HG02870 (cell line): ENCODE data around the gene FOLR1.
"Not testable (repeated sequence)": the region's sequence is repeated elsewhere in the genome, so short reads cannot be mapped to it uniquely, and the experiment has no call there.

ENCODE experiments used
- ATAC-seq: cut with Tn5 transposase; IDR thresholded peaks from one replicate; pipeline ENCODE4 v1.9.1; 2021; ENCODE audit warnings: mild to moderate bottlenecking, moderate library complexity; ENCODE audit not compliant: unreplicated experiment

FOLR1 gene

GRCh38 chr11:72191961-72192381, at the start of gene FOLR1:
FOLR1 (plus strand) TSS chr11:72192140; CDS start chr11:72192174, 34 bp downstream.
- ATAC-seq: no peak

- not testable (repeated sequence) for ATAC-seq
Measured at GRCh38 chr11:72142543-72142942, 49.4 kb upstream of the FOLR1 start.

GRCh38 chr11:72144807-72145565, 47.0 kb upstream of the FOLR1 start:
- no peak for ATAC-seq

- ATAC-seq: no peak
Measured at GRCh38 chr11:72146625-72147024, 45.3 kb upstream of the FOLR1 start.

- ATAC-seq: no peak
Measured at GRCh38 chr11:72150882-72151281, 41.1 kb upstream of the FOLR1 start.

- ATAC-seq: not testable (repeated sequence)
Measured at GRCh38 chr11:72153874-72154273, 38.1 kb upstream of the FOLR1 start.

- no peak for ATAC-seq
Measured at GRCh38 chr11:72154816-72155215, 37.1 kb upstream of the FOLR1 start.

GRCh38 chr11:72155751-72156150, 36.2 kb upstream of the FOLR1 start:
- no peak for ATAC-seq

- no peak for ATAC-seq
Measured at GRCh38 chr11:72157131-72157530, 34.8 kb upstream of the FOLR1 start.

- ATAC-seq: no peak
Measured at GRCh38 chr11:72160319-72160718, 31.6 kb upstream of the FOLR1 start.

- ATAC-seq: no peak
Measured at GRCh38 chr11:72162891-72163492, 28.9 kb upstream of the FOLR1 start.

GRCh38 chr11:72164187-72164586, 27.8 kb upstream of the FOLR1 start:
- not testable (repeated sequence) for ATAC-seq

- not testable (repeated sequence) for ATAC-seq
Measured at GRCh38 chr11:72169046-72169555, 22.8 kb upstream of the FOLR1 start.

- ATAC-seq: not testable (repeated sequence)
Measured at GRCh38 chr11:72169754-72170153, 22.2 kb upstream of the FOLR1 start.

GRCh38 chr11:72172043-72172442, 19.9 kb upstream of the FOLR1 start:
- ATAC-seq: not testable (repeated sequence)

- ATAC-seq: no peak
Measured at GRCh38 chr11:72173291-72173690, 18.6 kb upstream of the FOLR1 start.

GRCh38 chr11:72174302-72175070, 17.5 kb upstream of the FOLR1 start:
- no peak for ATAC-seq

GRCh38 chr11:72177656-72178055, 14.3 kb upstream of the FOLR1 start:
- no peak for ATAC-seq

- ATAC-seq: no peak
Measured at GRCh38 chr11:72179049-72179803, 12.7 kb upstream of the FOLR1 start.

GRCh38 chr11:72179804-72180396, 12.0 kb upstream of the FOLR1 start:
- ATAC-seq: no peak
